K562 (cell line): ENCODE results near the gene THAP12. TPM values are rescaled to one million over a fixed set of nuclear protein-coding genes. Genes with fewer than 3 reads are reported as not detected.

ENCODE experiments used
- ATF7 ChIP-seq: fragments of 450-650 bp; IDR thresholded peaks from 2 replicates; pipeline ENCODE4 v1.7.1; 2014; ENCODE audit warnings: mild to moderate bottlenecking, moderate library complexity
- BCOR ChIP-seq: fragments of 450-650 bp; IDR thresholded peaks from 2 replicates; pipeline ENCODE4 v1.6.1; 2016
- CC2D1A ChIP-seq: fragments of 450-650 bp; IDR thresholded peaks from 2 replicates; pipeline ENCODE4 v1.6.1; 2017; ENCODE audit warnings: mild to moderate bottlenecking
- CEBPG ChIP-seq, 3 experiments: fragments of 200-800 bp in 1 of 3; sonication (Bioruptor generic) in 1 of 3; sonication (generic) in 1 of 3; formaldehyde crosslinking in 1 of 3; IDR thresholded peaks in 2 of 3; conservative IDR thresholded peaks in 1 of 3; 2 replicates each; pipeline versions ENCODE4 v1.6.1 to v1.8.0; 2016 to 2022; ENCODE audit warnings: missing compliant biosample characterization in 2 of 3, missing genetic modification characterization in 2 of 3, mild to moderate bottlenecking in 1 of 3, missing genetic modification reagents in 1 of 3
- HDGF ChIP-seq: fragments of 450-650 bp; IDR thresholded peaks from 2 replicates; pipeline ENCODE4 v1.6.1; 2016
- HOXB6 ChIP-seq: fragments of 250-450 bp; sonication (Bioruptor Pico); IDR thresholded peaks from 2 replicates; pipeline ENCODE4 v1.5.1; 2022; ENCODE audit warnings: mild to moderate bottlenecking, borderline replicate concordance
- NCOR1 ChIP-seq: fragments of 450-650 bp; IDR thresholded peaks from 2 replicates; pipeline ENCODE4 v1.6.1; 2016; ENCODE audit warnings: mild to moderate bottlenecking, moderate library complexity
- PPARD ChIP-seq: fragments of 250-450 bp; sonication (Bioruptor Pico); IDR thresholded peaks from 2 replicates; pipeline ENCODE4 v1.8.0; 2022; ENCODE audit warnings: inconsistent platforms, mild to moderate bottlenecking, moderate library complexity
- SIN3B ChIP-seq: fragments of 450-650 bp; IDR thresholded peaks from 2 replicates; pipeline ENCODE4 v1.6.1; 2017; ENCODE audit warnings: low read depth, mild to moderate bottlenecking, moderate library complexity
- SRSF9 ChIP-seq: fragments of 200-400 bp; formaldehyde crosslinking; IDR thresholded peaks from 2 replicates; pipeline ENCODE4 v1.6.1; 2017; ENCODE audit warnings: low read depth, low read length, borderline replicate concordance
- SUPT5H ChIP-seq: fragments of 450-650 bp; IDR thresholded peaks from 2 replicates; pipeline ENCODE4 v1.6.1; 2016
- THAP7 ChIP-seq: fragments of 250-450 bp; sonication (Bioruptor Pico); IDR thresholded peaks from 2 replicates; pipeline ENCODE4 v1.5.0; 2021
- XRCC4 ChIP-seq: IDR thresholded peaks from one replicate; pipeline ENCODE4 v1.6.1; 2011; ENCODE audit not compliant: insufficient read depth, insufficient read length; ENCODE audit errors: extremely low read depth
- polyA plus RNA-seq, 8 experiments: library from polyadenylated mRNA; depleted of rRNA in 4 of 8; stranded (reverse) in 5 of 8; unstranded in 3 of 8; fragments of >200 nt; fragmentation: Nextera tagmentation in 2 of 8; fragmentation: Illumina TruSeq in 1 of 8; extraction: Ambion mirVana in 2 of 8; extraction: Trizol in 1 of 8; gene quantifications; 2 replicates each; pipeline versions ENCODE4 v1.2.1 to v1.2.3, GENCODE V29; 2011 to 2014; ENCODE audit warnings: inconsistent platforms in 1 of 8, missing spikeins in 1 of 8
- total RNA-seq, 7 experiments: library from RNA; depleted of rRNA in 6 of 7; stranded (reverse); fragments of >200 nt in 6 of 7; fragmentation: Illumina TruSeq in 2 of 7; extraction: Trizol in 2 of 7; gene quantifications; 2 replicates each; pipeline versions ENCODE4 v1.2.1 to v1.2.3, GENCODE V29; 2011 to 2021; ENCODE audit warnings: low replicate concordance in 1 of 7
- TF ChIP-seq, protein P1 (sequence below): IDR thresholded peaks from 2 replicates; pipeline ENCODE4 v1.6.1; 2016; ENCODE audit warnings: missing genetic modification characterization, missing compliant biosample characterization
- TF ChIP-seq, protein P2 (sequence below), 2 experiments: fragments of 450-650 bp; IDR thresholded peaks; 2 replicates each; pipeline ENCODE4 v1.6.1; 2016; ENCODE audit warnings: mild to moderate bottlenecking in 2 of 2, borderline replicate concordance in 1 of 2, low read depth in 1 of 2, moderate library complexity in 1 of 2
- TF ChIP-seq, protein P3 (sequence below): sonication (generic); formaldehyde crosslinking; IDR thresholded peaks from 2 replicates; pipeline ENCODE4 v1.9.0; 2022; ENCODE audit warnings: mild to moderate bottlenecking, missing genetic modification reagents

THAP12 gene
- total and polyA plus RNA-seq, 9 of the 15 experiments (the other 6 are each of a cell fraction or from before 2014, with no cell fraction given) = 28.1 to 103 (median 57.8) TPM

DNA sequence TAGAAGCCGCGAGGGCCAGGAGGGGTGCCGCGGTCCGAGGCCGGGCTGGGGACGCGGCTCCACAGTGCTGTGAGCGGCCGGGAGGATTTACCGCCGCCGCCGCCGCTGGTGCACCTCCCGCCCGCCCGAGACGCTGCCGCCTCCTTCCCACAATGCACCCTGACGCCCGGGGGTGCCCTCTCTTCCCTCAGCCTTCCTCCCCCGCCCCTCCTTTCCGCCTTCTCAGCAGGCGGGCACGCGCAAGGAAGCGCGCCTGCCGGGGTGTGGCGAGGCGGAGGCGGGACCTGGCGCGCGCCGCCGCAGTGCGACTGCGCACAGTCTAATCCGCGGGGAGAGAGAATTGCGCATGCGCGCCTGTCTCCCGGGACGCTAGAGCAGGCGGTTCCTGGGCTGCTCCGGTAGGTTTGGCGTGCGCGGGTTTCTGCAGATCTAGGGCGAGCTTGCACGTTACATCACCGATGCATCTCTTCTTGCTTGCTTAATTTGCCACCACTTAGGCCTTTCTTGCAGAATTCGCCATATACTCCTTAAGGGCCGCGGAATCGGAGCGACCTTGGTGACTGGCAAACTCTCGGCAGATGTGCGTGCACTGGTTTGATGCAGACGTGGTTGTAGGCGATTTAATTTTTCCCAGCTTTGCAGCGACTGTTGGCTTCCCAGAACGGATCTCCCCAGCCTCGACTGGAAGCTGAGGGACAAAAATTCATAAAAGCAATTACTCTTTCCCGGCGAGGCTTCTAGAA lies at the start of gene THAP12, which contains the start of gene GVQW3 (continued):
- TF ChIP-seq, protein P1, sequence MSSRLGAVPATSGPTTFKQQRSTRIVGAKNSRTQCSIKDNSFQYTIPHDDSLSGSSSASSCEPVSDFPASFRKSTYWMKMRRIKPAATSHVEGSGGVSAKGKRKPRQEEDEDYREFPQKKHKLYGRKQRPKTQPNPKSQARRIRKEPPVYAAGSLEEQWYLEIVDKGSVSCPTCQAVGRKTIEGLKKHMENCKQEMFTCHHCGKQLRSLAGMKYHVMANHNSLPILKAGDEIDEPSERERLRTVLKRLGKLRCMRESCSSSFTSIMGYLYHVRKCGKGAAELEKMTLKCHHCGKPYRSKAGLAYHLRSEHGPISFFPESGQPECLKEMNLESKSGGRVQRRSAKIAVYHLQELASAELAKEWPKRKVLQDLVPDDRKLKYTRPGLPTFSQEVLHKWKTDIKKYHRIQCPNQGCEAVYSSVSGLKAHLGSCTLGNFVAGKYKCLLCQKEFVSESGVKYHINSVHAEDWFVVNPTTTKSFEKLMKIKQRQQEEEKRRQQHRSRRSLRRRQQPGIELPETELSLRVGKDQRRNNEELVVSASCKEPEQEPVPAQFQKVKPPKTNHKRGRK (tag) = no peak
- no peak for TF ChIP-seq THAP7
- no peak for TF ChIP-seq HOXB6 (CRISPR knock-in tag)
- no peak for TF ChIP-seq PPARD (CRISPR knock-in tag)
- 0 out of 2 replicates have a peak, but pooled peaks have one; percentile 7 for TF ChIP-seq NCOR1
- no peak for TF ChIP-seq SIN3B
- TF ChIP-seq, protein P2, sequence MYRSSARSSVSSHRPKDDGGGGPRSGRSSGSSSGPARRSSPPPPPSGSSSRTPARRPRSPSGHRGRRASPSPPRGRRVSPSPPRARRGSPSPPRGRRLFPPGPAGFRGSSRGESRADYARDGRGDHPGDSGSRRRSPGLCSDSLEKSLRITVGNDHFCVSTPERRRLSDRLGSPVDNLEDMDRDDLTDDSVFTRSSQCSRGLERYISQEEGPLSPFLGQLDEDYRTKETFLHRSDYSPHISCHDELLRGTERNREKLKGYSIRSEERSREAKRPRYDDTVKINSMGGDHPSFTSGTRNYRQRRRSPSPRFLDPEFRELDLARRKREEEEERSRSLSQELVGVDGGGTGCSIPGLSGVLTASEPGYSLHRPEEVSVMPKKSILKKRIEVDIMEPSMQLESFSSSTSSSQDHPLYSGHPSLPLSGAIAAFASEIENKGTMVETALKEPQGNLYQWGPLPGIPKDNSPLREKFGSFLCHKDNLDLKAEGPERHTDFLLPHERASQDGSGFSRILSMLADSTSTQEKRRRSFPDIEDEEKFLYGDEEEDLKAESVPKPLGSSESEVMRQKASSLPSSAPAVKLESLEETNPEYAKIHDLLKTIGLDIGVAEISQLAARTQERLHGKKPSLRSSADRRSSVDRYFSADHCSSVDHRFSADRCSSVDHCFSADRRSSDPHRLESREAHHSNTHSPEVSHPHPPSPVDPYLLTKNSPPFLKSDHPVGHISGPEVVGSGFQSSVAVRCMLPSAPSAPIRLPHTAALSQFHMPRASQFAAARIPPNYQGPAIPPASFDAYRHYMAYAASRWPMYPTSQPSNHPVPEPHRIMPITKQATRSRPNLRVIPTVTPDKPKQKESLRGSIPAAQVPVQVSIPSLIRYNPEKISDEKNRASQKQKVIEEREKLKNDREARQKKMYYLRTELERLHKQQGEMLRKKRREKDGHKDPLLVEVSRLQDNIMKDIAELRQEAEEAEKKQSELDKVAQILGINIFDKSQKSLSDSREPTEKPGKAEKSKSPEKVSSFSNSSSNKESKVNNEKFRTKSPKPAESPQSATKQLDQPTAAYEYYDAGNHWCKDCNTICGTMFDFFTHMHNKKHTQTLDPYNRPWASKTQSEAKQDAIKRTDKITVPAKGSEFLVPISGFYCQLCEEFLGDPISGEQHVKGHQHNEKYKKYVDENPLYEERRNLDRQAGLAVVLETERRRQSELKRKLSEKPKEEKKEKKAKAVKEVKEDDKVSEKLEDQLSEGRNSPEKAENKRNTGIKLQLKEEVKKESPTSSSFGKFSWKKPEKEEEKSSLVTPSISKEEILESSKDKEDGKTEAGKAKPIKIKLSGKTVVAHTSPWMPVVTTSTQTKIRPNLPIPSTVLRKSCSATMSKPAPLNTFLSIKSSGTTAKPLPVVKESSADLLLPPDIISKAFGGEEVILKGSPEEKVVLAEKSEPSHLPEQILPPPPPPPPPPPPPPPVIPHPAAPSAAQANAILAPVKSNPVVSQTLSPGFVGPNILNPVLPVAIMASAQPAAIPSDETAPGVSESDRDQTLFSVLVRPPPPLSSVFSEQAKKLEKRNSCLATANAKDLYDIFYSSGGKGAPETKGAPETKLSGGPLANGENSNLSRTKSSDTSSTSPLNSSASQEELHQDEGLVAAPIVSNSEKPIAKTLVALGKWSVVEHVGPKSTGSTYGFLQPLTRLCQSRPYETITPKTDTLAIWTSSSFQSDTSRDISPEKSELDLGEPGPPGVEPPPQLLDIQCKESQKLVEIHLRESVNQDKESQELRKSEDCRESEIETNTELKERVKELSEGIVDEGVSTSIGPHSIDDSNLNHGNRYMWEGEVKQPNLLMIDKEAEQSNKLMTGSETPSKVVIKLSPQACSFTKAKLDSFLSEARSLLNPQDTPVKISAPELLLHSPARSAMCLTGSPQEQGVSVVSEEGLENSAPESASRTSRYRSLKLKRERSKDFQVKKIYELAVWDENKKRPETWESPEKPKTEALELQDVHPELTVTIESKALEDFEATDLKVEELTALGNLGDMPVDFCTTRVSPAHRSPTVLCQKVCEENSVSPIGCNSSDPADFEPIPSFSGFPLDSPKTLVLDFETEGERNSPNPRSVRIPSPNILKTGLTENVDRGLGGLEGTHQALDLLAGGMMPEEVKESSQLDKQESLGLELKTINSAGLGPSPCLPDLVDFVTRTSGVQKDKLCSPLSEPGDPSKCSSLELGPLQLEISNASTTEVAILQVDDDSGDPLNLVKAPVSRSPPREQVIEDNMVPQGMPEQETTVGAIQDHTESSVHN (IDR thresholded peaks at IDR 0.05; ENCODE audit: borderline replicate concordance in 1 of 2, low read depth in 1 of 2) = no peak
- TF ChIP-seq BCOR = no peak
- no peak for TF ChIP-seq XRCC4
- TF ChIP-seq SRSF9 = no peak
- no peak for TF ChIP-seq HDGF
- peak; percentile 34; the same call in 1 of the 2 replicates for TF ChIP-seq SUPT5H
- no peak for TF ChIP-seq CC2D1A
- TF ChIP-seq, protein P3, sequence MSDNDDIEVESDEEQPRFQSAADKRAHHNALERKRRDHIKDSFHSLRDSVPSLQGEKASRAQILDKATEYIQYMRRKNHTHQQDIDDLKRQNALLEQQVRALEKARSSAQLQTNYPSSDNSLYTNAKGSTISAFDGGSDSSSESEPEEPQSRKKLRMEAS (CRISPR knock-in tag) = peak; percentile 77
- TF ChIP-seq CEBPG (CRISPR knock-in tag; IDR thresholded peaks at IDR 0.05) = peak; percentile 64; the same call in 1 of the 2 replicates
- peak in 1 of 2 experiments; percentile 19; a peak in 1 of 4 replicates for TF ChIP-seq CEBPG (tag; conservative IDR thresholded peaks at IDR 0.05 in 1 of 2, IDR thresholded peaks at IDR 0.05 in 1 of 2)
- TF ChIP-seq ATF7 = peak; percentile 83
